GM12875 (cell line): ENCODE measurements around the gene CNN1.

Experiments used
- H3K4me3 ChIP-seq: one replicate; pipeline ENCODE4 v1.5.1; 2011; ENCODE audit warnings: low read depth, low read length, control low read depth
- CTCF ChIP-seq: IDR thresholded peaks from 2 replicates; pipeline ENCODE4 v1.5.1; 2011; ENCODE audit warnings: low read depth, mild to moderate bottlenecking, control low read depth, inconsistent platforms, low read length, moderate library complexity, borderline replicate concordance; ENCODE audit not compliant: insufficient read depth

The CNN1 gene

GRCh38 chr19:11507370-11508078, 31.1 kb upstream of the CNN1 start:
- no peak overlapping the region for H3K4me3 ChIP-seq
- no peak for TF ChIP-seq CTCF

GRCh38 chr19:11510444-11510843, 28.2 kb upstream of the CNN1 start:
- no peak overlapping the region for H3K4me3 ChIP-seq
- TF ChIP-seq CTCF, result no peak

- no peak for TF ChIP-seq CTCF
Observed at GRCh38 chr19:11513946-11514345, 24.7 kb upstream of the CNN1 start.

GRCh38 chr19:11519138-11519537, 19.5 kb upstream of the CNN1 start:
- no peak for TF ChIP-seq CTCF

More at GRCh38 chr19:11513946-11514345, 24.7 kb upstream of the CNN1 start:
- no peak overlapping the region for H3K4me3 ChIP-seq

GRCh38 chr19:11528551-11529341, 9.9 kb upstream of the CNN1 start, which contains the start of gene ECSIT:
ECSIT (minus strand) TSS chr19:11529134; CDS start chr19:11519170, 9,964 bp downstream.
- no peak for TF ChIP-seq CTCF
- peak within 1 kb of the TSS; percentile 82 for H3K4me3 ChIP-seq

More at GRCh38 chr19:11519138-11519537, 19.5 kb upstream of the CNN1 start:
- no peak overlapping the region for H3K4me3 ChIP-seq

- TF ChIP-seq CTCF, result no peak
- no peak overlapping the region for H3K4me3 ChIP-seq
Observed at GRCh38 chr19:11530432-11530831, 8.2 kb upstream of the CNN1 start.
